Posterior vena cava (tissue), 2 donors: ENCODE results near the gene DCST1. TPM values are rescaled to one million over a fixed set of nuclear protein-coding genes. Genes with fewer than 3 reads are reported as not detected.

Experiments used
- DNase-seq: peaks from one replicate; pipeline ENCODE4 v3.0.0-alpha.2; 2020; ENCODE audit warnings: low spot score
- intact Hi-C, 2 donors: fragments of 100-400 bp; cut with DNase I; formaldehyde crosslinking; loops; one replicate each; pipeline versions ENCODE4 v1.14.1 to v1.14.2; 2022 to 2023
- total RNA-seq, 2 donors: library from RNA; stranded (reverse); fragmentation: NEBNext Ultra II Directional; extraction: Animal tissue kit (Norgen Biotek cat#: 25700); gene quantifications; one replicate each; pipeline ENCODE4 v1.2.1, GENCODE V29; 2021
- donor health status: DM: yes; HTN: yes; CAD: no.
- donor health status: DM: yes; HTN: yes; CAD: no.

Gene DCST1
- total RNA-seq, 2 donors from 2014 or later, result not detected

DNA sequence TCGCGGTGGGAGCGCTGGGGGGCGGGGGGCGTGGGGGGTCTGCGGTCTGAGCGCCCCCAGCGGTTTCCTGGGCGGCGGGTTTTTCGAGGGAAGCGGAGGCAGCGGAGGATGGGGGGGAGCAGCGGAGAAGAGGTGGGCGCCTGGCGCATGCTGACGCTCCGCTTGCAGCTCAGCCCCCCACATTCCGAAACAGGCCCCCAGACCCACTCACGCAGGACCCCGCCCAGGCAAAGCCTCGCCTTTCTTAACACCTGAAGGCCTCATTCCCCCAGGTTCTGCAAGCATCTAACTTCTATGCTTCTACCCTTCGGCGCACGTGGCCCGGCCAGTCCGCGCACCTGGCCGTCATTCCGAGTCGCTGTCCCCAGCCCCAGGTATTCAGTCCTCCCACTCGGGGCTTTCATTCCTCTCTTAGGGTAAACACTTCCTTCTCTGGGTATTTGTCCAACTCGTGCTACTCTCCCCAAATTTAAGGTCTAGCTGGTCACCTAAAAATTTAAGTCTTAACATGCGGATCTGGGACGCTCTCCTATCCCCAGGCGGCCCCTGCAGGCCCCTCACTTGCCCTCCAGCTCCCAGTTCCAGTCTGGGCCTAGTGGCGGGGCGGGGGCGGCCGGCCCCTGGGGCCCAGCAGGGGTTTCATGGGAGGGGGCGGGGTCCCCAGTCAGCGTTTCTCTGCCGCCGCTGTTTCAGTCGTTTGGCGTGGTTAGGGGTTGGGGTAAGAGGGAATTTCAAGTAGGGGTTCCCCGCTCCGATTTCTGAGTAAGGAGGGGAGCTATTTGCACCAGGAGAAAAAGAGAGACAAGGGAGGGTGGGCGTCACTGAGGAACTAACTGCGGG, 33.8 kb upstream of the DCST1 start:
- peak; percentile 80 for DNase-seq
- intact Hi-C loops, result no loop called here

DNA sequence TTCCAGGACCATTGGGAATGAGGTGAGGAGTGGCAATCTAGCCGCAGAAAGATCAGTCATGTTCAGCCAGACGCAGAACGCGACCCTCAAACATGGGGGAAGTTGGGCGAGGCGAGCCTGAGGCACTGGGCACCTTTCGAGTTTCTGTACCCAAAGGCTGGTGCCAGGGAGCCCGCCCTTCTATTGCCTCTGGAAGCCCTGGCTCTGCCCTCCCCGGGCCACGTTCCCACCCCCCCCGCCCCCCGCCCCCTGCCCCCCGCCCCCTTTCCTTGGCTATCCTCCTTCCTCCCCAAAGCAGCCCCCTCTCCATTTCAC, 33.3 kb upstream of the DCST1 start:
- DNase-seq, result peak; percentile 81
- intact Hi-C loops, result no loop called here

- intact Hi-C loops, result no loop called here
- peak; percentile 95 for DNase-seq
Measured at GRCh38 chr1:155000726-155001424, 32.7 kb upstream of the DCST1 start.

- intact Hi-C loops, result no loop called here
Measured at GRCh38 chr1:155001425-155001674, 32.3 kb upstream of the DCST1 start.

GRCh38 chr1:155001675-155002463, 31.8 kb upstream of the DCST1 start:
- intact Hi-C loops, result loop anchor here (1.0 to 2.0 kb wide), 2 partner anchors 48 to 49 kb away; partner anchors contain the start of gene ADAM15 (in 1 of the 2)
- DNase-seq, result peak; percentile 100

More at GRCh38 chr1:155001425-155001674, 32.3 kb upstream of the DCST1 start:
- DNase-seq, result no peak

DNA sequence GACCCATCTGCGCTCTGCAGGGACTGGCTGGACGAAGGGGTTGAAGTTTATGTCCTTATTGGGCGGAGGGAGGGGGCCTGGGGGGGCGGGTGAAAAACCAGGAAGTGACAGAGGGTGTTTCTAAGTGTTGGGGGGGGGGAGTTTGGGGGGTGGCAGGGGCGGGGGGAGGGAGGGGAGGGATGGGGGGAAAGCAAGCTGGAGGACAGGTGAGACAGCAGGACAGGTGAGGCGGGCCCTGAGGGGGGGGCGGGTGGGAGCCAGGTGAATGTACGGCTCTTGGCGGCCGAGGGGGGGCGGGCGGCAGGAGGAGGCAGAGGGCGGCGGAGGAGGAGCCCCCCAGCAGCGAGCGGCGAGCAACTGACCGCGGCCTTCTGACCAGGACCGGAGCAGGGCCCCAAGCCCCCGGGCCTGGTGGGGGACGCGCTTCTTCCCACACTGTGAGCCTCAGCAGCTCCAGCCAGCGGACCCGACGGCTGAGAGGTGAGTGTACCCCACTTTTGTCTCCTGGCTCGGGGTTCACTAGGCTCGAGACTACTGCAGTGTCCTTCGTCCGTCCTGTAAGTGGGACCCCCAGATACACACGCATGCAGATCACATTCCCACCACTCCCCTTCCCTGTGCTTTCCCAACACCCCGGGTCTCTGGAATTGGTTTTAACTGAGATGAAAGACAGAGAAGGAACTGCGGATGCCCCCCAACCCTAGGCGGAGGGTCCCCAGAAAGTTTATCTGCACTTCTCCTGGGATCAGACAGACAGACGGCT, 31.0 kb upstream of the DCST1 start, which contains the start of gene ZBTB7B:
TSS of gene ZBTB7B (plus strand) at position 339 of the 763 bp plus-strand sequence. CDS start 11,859 bp downstream, outside the sequence.
- intact Hi-C loops, result loop anchor here (1.0 to 2.0 kb wide), 2 partner anchors 48 kb away; partner anchors contain the start of gene ADAM15 (in 1 of the 2)
- DNase-seq, result no peak

DNA sequence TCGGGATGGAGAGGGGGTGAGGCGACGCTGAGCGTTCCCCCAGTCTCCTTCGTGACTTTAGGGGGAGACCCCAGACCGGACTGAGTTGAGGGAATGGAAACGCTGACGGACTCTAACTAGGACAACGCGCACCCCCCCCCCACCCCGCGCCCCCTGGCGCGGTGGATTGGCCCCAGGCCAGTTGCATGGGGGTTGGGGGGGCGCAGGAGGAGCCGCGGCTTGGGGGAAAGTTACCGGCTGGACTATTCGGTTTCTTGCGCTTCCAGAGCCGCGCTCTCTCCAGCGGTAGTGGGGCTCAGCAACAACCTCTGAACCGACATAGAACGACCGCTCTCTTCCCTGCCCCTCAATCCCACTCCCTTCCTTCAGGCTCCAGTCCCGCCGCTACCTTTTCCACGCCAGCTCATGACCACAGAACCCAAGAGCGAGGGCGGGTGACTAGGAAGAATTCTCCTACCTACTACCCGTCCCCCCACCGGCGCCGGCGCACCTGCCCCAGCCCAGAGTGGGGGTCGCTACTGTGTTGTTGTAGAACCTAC, 30.3 kb upstream of the DCST1 start:
- DNase-seq, result no peak
- intact Hi-C loops, result loop anchor here in 1 of 2 donors (2.0 kb wide), 1 partner anchor 48 kb away; the partner anchor contains the start of gene ADAM15

DNA sequence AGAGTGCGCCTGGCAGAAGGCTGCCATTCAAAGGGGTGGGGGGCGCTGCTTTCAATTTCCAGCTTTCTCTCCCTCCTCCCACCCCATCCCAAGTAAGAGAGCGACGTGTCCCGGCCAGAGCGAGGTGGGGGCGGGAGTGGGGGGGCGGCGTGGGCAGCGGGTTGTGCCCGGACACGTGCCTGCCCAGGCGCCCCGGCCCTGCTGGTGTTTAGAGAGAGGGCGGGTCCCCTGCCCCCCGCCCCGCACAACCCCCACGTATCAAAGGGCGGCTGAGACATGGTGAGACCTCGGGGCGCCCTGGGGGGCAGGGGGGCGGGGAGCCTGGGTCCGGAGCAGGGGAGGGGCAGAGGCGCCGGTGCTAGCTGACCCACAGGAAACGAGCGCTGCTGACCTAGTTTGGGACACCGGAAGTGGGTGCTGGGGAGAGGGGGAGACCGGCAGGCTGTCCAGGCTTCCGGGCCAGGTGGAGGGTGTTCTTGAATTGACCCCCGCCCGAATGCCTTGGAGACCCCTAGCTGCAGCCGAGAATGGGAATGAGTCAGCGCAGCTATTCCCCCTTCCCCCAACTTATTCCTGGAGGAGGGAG, 29.8 kb upstream of the DCST1 start:
- peak; percentile 90 for DNase-seq

DNA sequence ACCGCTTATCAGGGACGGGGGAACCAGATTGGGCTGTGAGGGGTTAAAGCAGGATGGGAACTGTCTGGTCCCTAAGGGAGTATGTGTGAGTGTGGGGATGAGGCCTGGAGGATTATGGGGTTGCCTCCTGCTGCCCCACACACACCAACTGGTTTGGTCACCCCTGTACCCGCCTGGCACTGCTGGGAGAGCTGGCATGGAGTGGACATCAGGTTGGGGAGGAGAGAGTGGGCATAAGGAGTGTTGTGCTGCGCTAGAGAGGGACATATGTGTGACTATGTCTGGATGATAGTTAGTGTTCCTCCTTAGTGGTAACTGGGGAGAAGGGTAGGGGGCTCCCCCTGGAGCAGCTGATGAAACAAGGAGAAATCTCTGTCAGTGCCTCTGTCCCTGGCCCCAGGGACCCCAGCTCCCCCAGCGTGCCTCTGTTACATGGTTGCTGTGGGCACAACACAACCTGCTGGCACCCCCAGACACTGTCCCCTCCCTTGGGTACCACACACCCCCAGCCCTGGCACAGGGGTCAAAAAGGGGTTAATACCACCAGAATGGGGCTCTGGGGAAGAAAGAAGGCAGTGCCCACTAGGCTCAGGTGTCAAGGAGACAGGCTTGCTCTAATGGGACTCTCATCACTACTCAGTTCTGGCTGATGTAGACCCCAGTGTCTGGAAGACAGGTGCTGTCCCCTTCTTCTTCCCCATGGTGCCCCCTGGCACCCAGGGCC, 29.1 kb upstream of the DCST1 start:
- DNase-seq, result no peak
- intact Hi-C loops, result loop anchor here in 1 of 2 donors (5.0 kb wide), 1 partner anchor 42 kb away; the partner anchor contains the start of gene PYGO2

More for the DNA sequence above, 29.8 kb upstream of the DCST1 start:
- intact Hi-C loops, result loop anchor here in 1 of 2 donors (2.0 kb wide), 1 partner anchor 47 kb away; the partner anchor contains the start of gene ADAM15

DNA sequence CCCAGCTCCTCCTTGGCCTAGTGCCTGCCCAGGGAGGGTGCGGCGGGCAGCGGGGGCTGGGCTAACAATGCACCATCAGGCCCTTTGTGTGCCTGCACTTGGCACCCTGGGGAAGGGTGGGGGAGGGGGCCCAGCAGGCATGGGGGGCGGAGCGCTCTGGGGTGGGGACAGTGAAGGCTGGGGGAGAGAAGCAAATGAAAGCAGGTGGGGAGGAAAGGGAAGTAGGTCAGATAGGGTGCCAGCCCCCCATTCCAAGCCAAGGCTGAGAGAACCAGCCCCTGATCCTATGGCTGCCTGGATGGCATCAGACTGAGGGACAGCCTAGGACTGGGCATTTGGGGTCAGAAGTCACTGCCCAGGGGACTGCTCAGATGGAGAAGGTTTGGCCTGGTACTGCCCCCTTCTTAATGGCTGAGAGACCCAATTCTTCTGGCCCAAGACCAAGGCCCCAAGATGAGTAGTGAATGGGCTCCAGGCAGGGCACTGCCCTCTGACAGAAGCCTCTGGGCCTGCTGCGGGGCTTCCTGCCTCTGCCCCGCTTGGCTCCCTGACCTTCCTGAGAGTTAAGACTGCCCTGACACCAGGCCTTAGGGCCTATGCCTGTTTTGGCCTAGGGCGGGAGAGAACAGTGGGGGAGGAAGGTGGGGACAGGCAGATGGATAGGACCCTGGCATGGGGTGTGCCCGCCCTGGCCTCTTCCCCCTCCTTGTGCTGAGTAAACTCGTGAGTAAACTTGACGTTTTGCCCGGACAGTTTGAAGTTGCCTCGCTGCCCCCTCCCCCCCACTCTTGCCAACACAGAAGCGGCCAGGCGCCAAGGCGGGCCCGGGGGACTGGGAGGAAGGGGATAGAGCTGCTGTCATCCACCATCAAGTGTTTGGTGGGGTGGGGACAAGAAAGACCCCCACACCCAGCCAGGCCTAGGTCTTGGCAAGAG, 28.3 kb upstream of the DCST1 start:
- DNase-seq, result no peak

DNA sequence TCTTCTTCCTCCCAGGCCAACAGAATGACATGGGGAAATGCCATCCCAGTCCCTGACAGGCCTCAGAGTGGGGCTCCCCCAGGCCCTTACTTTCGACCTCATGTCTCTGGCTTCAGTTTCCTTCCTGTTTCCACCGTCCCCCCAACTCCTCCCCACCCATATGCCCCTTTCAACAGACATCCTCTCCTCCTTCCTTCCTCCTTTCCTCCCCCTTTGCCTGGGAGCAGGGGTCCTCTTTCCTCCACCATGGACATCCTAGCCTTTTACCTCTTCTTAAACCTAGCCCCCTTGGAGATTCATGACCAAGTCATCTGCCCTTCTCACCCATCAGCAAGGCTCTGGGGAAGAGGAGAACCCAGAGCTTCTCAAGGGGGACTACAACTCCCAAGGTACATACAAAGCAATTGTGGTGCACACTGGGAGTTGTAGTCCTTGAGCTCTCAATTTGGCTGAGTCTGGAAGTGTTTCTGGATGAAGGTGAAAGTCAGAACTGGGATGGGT, 27.0 kb upstream of the DCST1 start:
- intact Hi-C loops, result loop anchor here in 1 of 2 donors (5.0 kb wide), 1 partner anchor 44 kb away; the partner anchor contains the start of gene PYGO2
- no peak for DNase-seq

More for the DNA sequence above, 28.3 kb upstream of the DCST1 start:
- intact Hi-C loops, result loop anchor here in 1 of 2 donors (5.0 kb wide), 1 partner anchor 43 kb away; the partner anchor contains the start of gene PYGO2

DNA sequence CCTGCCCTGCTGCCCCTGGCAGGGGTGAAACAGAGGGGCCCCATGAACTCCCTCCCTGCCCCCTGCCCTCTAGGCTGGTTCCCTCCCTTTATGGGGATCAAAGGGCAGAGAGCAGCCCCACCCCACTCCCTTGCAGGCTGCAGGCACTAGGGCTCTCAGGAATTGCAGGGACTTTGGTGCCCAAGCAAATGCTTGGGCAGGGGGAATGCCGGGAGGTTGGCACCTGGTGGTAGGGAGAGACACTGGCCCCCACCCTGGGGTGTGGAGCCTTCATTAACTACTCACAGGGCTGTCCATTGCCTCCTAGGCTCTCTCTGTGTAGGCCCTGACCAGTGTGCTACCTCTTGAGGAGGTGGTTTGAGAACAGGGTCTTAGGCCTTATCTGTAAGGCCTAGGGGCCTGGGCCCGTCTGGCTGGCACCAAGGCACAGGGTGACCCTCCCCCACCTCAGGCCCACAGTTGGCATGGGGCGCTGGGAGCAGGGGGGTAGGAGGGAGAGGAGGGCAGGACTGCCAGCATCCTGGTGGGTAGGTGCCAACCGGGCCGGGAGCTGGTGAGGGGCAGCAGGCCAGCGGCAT, 26.3 kb upstream of the DCST1 start:
- DNase-seq, result no peak
- intact Hi-C loops, result loop anchor here in 1 of 2 donors (5.0 kb wide), 1 partner anchor 45 kb away; the partner anchor contains the start of gene PYGO2

GRCh38 chr1:155008015-155008941, 25.3 kb upstream of the DCST1 start:
- no peak for DNase-seq
- intact Hi-C loops, result loop anchor here in 1 of 2 donors (5.0 kb wide), 1 partner anchor 46 kb away; the partner anchor contains the start of gene PYGO2

DNA sequence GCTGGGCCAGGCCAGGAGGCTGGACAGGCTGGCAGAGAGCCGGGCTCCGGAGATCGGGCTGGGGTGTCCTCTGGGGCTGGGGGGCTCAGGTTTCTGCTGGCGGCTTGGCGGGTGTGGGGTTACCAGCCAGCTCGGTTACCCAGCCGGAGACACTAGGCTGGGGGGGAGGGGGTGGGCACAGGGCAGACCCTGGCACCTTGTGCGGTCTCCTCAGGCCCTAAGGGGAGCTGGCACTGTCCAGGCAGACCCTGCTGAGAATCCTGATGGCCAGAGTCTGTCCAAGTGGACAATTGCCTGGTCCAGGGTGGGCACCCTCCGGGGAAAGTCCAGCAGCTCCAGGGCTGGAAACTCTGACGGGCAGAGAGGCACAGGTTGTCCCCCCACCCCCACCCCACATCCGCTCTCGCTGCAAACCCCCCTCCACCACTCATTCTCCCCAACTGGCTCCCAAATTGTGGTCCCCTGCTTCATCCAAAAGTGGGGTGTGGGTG, 24.4 kb upstream of the DCST1 start:
- intact Hi-C loops, result loop anchor here in 1 of 2 donors (5.0 kb wide), 1 partner anchor 47 kb away; the partner anchor contains the start of gene PYGO2

More for the DNA sequence above, 24.4 kb upstream of the DCST1 start:
- no peak for DNase-seq
